GM23338 (cell line): Measurements from ENCODE around the gene GRIK4. TPM values are rescaled to one million over a fixed set of nuclear protein-coding genes. Genes with fewer than 3 reads are reported as not detected.

ENCODE experiments used
- ATAC-seq: fragments of 200-7000 bp; cut with Tn5 transposase; 3 replicates; pipeline ENCODE4 v1.9.1; 2020
- DNase-seq: peaks from one replicate; pipeline ENCODE4 v3.0.0-alpha.2; 2015; ENCODE audit warnings: low spot score
- H2AFZ ChIP-seq: fragments of 200-600 bp; sonication (generic); 2 replicates; pipeline ENCODE4 v1.8.0; 2016; ENCODE audit warnings: antibody characterized with exemption, mild to moderate bottlenecking, moderate library complexity
- H3F3A ChIP-seq: fragments of 200-600 bp; sonication (generic); replicated peaks from 2 replicates; pipeline ENCODE4 v1.8.0; 2017; ENCODE audit warnings: antibody characterized with exemption, mixed run types, low read depth
- H3K27ac ChIP-seq: fragments of 200-600 bp; sonication (generic); 2 replicates; pipeline ENCODE4 v1.6.1; 2016; ENCODE audit warnings: low read depth
- H3K27me3 ChIP-seq: fragments of 200-600 bp; sonication (generic); 2 replicates; pipeline ENCODE4 v1.8.0; 2016; ENCODE audit warnings: mild to moderate bottlenecking, mixed run types, moderate library complexity; ENCODE audit not compliant: insufficient read depth
- H3K36me3 ChIP-seq: fragments of 200-600 bp; sonication (generic); 2 replicates; pipeline ENCODE4 v1.8.0; 2016; ENCODE audit warnings: mild to moderate bottlenecking; ENCODE audit not compliant: insufficient read depth
- H3K4me1 ChIP-seq: fragments of 200-600 bp; sonication (generic); 2 replicates; pipeline ENCODE4 v1.8.0; 2016; ENCODE audit warnings: mild to moderate bottlenecking, moderate library complexity; ENCODE audit not compliant: insufficient read depth
- H3K4me2 ChIP-seq: fragments of 200-600 bp; sonication (generic); 2 replicates; pipeline ENCODE4 v1.7.1; 2017; ENCODE audit warnings: mixed run types
- H3K4me3 ChIP-seq: fragments of 200-600 bp; sonication (generic); 2 replicates; pipeline ENCODE4 v1.6.1; 2016; ENCODE audit warnings: mixed run types
- H3K79me2 ChIP-seq: fragments of 200-600 bp; sonication (generic); replicated peaks from 2 replicates; pipeline ENCODE4 v1.8.0; 2017; ENCODE audit warnings: mild to moderate bottlenecking; ENCODE audit not compliant: insufficient read depth
- H3K9me2 ChIP-seq: fragments of 200-600 bp; sonication (generic); 2 replicates; pipeline ENCODE4 v1.8.0; 2017; ENCODE audit not compliant: insufficient read depth
- H4K20me1 ChIP-seq: fragments of 200-600 bp; sonication (generic); replicated peaks from 2 replicates; pipeline ENCODE4 v1.8.0; 2017; ENCODE audit warnings: mild to moderate bottlenecking; ENCODE audit not compliant: insufficient read depth
- H3K27ac Mint-ChIP-seq: 2 replicates; pipeline ENCODE4 v1.8.0; 2020; ENCODE audit warnings: inconsistent platforms, mild to moderate bottlenecking, moderate library complexity, mixed read lengths
- H3K27me3 Mint-ChIP-seq: 3 replicates; pipeline ENCODE4 v1.8.0; 2022; ENCODE audit warnings: low read depth, mild to moderate bottlenecking, moderate library complexity, mixed read lengths, inconsistent platforms; ENCODE audit not compliant: insufficient read depth, poor library complexity
- H3K36me3 Mint-ChIP-seq: 3 replicates; pipeline ENCODE4 v1.8.0; 2021; ENCODE audit warnings: low read depth, mild to moderate bottlenecking, inconsistent platforms, moderate library complexity, mixed read lengths
- H3K4me1 Mint-ChIP-seq: 3 replicates; pipeline ENCODE4 v1.8.0; 2020; ENCODE audit warnings: mild to moderate bottlenecking, inconsistent platforms, mixed read lengths
- H3K4me3 Mint-ChIP-seq: 3 replicates; pipeline ENCODE4 v1.8.0; 2021; ENCODE audit warnings: moderate library complexity, mild to moderate bottlenecking, inconsistent platforms, mixed read lengths
- H3K9me3 Mint-ChIP-seq: 3 replicates; pipeline ENCODE4 v1.8.0; 2020; ENCODE audit warnings: moderate library complexity, mild to moderate bottlenecking, inconsistent platforms, mixed read lengths
- CREB1 ChIP-seq: fragments of 250-450 bp; sonication (Bioruptor Pico); IDR thresholded peaks from 2 replicates; pipeline ENCODE4 v1.5.0; 2020; ENCODE audit warnings: low read depth, mild to moderate bottlenecking, moderate library complexity
- EZH2 ChIP-seq: fragments of 200-600 bp; sonication (generic); IDR thresholded peaks from one replicate; pipeline ENCODE4 v1.8.0; 2017; ENCODE audit warnings: antibody characterized with exemption, mild to moderate bottlenecking, low read depth; ENCODE audit not compliant: unreplicated experiment
- EZH2phosphoT487 ChIP-seq: fragments of 200-600 bp; sonication (generic); IDR thresholded peaks from one replicate; pipeline ENCODE4 v1.8.1; 2018; ENCODE audit warnings: antibody characterized with exemption; ENCODE audit not compliant: unreplicated experiment
- JUNB ChIP-seq: IDR thresholded peaks from one replicate; pipeline ENCODE4 v1.6.1; 2016; ENCODE audit warnings: antibody characterized with exemption; ENCODE audit not compliant: unreplicated experiment
- NANOG ChIP-seq: IDR thresholded peaks from 2 replicates; pipeline ENCODE4 v1.6.1; 2016; ENCODE audit warnings: antibody characterized with exemption, borderline replicate concordance
- POLR2AphosphoS5 ChIP-seq: IDR thresholded peaks from 2 replicates; pipeline ENCODE4 v1.6.1; 2016; ENCODE audit warnings: antibody characterized with exemption, low read depth
- STAT1 ChIP-seq: IDR thresholded peaks from one replicate; pipeline ENCODE4 v1.6.1; 2016; ENCODE audit warnings: antibody characterized with exemption; ENCODE audit not compliant: unreplicated experiment
- ZNF114 ChIP-seq: fragments of 250-450 bp; sonication (Bioruptor Pico); IDR thresholded peaks from 2 replicates; pipeline ENCODE4 v1.5.0; 2020; ENCODE audit warnings: mild to moderate bottlenecking, moderate library complexity
- ZNF331 ChIP-seq: fragments of 250-450 bp; sonication (Bioruptor Pico); IDR thresholded peaks from 2 replicates; pipeline ENCODE4 v1.5.0; 2020; ENCODE audit warnings: low read depth, mild to moderate bottlenecking, moderate library complexity
- polyA plus RNA-seq: library from polyadenylated mRNA; unstranded; fragments of >200 nt; fragmentation: Nextera tagmentation; extraction: Ambion mirVana; gene quantifications from 2 replicates; pipeline ENCODE4 v1.2.1, GENCODE V29; 2016
- total RNA-seq: library from RNA; depleted of rRNA; stranded (reverse); fragments of >200 nt; shearing (Covaris generic); gene quantifications from 2 replicates; pipeline ENCODE4 v1.2.3, GENCODE V29; 2014
- TF ChIP-seq, protein P1 (sequence below), 2 experiments: fragments of 200-600 bp in 1 of 2; sonication (generic) in 1 of 2; conservative IDR thresholded peaks; 2 replicates each; pipeline versions ENCODE4 v1.5.1 to v1.6.1; 2016 to 2017; ENCODE audit warnings: antibody characterized with exemption in 2 of 2, low read depth in 2 of 2, mild to moderate bottlenecking in 2 of 2, moderate library complexity in 1 of 2
- TF ChIP-seq, protein P2 (sequence below): fragments of 250-450 bp; sonication (Bioruptor Pico); IDR thresholded peaks from 2 replicates; pipeline ENCODE4 v1.5.0; 2020; ENCODE audit warnings: mild to moderate bottlenecking, moderate library complexity
- TF ChIP-seq, protein P3 (sequence below): IDR thresholded peaks from 2 replicates; pipeline ENCODE4 v1.6.1; 2016; ENCODE audit warnings: antibody characterized with exemption
- TF ChIP-seq, protein P4 (sequence below): IDR thresholded peaks from one replicate; pipeline ENCODE4 v1.6.1; 2018; ENCODE audit warnings: antibody characterized with exemption; ENCODE audit not compliant: unreplicated experiment

Gene GRIK4
- total and polyA plus RNA-seq, 2 experiments from 2014 or later, result 0.63 to 2.2 TPM

DNA sequence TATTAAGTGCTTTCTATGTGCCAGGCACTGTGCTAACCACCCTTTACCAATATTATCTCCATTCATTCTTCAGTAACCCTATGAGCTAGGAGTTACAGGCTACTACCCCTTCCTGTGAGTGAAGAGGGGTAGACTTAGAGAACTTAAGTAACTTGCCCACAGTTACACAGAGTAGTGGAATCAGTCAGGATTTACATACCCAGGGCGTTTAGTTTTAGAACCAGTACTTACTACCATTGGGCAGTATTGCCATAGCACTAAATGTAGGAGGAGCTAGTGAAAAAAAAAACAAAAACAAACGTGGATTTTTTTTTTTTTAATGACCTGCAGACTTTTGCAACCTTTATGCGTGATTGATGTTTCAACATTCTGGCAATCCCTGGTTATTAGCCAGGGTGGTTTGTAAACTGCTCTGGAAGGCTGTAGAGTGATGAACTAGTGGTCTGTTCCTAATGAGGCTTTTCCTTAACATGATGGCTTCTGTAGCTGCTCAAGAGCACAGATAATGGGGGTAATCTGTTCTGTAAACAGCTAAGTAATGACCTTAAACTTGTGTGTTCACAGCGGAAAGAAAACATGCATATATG is 523.7 kb downstream of the GRIK4 start:
- no peaks in the 10 kb centered on the region for H3F3A ChIP-seq
- no peak overlapping the region for H2AFZ ChIP-seq
- H3K27ac Mint-ChIP-seq, result no peak overlapping the region; the same call in 1 of the 2 replicates
- H3K4me3 Mint-ChIP-seq, result no peak overlapping the region
- H3K4me1 ChIP-seq, result peaks cover 26% of the 10 kb centered on the region
- no peaks in the 10 kb centered on the region for H3K9me3 Mint-ChIP-seq
- DNase-seq, result no peak
- H3K79me2 ChIP-seq, result peaks cover 62% of the 10 kb centered on the region
- ATAC-seq, result peak; percentile 25
- peaks cover 2% of the 10 kb centered on the region for H3K27me3 Mint-ChIP-seq
- H3K36me3 ChIP-seq, result no peaks in the 10 kb centered on the region
- peaks cover 41% of the 10 kb centered on the region for H3K4me1 Mint-ChIP-seq
- no peak overlapping the region for H3K27ac ChIP-seq
- TF ChIP-seq, protein P1, sequence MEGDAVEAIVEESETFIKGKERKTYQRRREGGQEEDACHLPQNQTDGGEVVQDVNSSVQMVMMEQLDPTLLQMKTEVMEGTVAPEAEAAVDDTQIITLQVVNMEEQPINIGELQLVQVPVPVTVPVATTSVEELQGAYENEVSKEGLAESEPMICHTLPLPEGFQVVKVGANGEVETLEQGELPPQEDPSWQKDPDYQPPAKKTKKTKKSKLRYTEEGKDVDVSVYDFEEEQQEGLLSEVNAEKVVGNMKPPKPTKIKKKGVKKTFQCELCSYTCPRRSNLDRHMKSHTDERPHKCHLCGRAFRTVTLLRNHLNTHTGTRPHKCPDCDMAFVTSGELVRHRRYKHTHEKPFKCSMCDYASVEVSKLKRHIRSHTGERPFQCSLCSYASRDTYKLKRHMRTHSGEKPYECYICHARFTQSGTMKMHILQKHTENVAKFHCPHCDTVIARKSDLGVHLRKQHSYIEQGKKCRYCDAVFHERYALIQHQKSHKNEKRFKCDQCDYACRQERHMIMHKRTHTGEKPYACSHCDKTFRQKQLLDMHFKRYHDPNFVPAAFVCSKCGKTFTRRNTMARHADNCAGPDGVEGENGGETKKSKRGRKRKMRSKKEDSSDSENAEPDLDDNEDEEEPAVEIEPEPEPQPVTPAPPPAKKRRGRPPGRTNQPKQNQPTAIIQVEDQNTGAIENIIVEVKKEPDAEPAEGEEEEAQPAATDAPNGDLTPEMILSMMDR (conservative IDR thresholded peaks at IDR 0.05; ENCODE audit: low read depth in 2 of 2), result no peak
- TF ChIP-seq POLR2AphosphoS5, result no peak
- no peak for TF ChIP-seq STAT1
- TF ChIP-seq EZH2phosphoT487, result no peak
- TF ChIP-seq JUNB, result no peak
- TF ChIP-seq, protein P2, sequence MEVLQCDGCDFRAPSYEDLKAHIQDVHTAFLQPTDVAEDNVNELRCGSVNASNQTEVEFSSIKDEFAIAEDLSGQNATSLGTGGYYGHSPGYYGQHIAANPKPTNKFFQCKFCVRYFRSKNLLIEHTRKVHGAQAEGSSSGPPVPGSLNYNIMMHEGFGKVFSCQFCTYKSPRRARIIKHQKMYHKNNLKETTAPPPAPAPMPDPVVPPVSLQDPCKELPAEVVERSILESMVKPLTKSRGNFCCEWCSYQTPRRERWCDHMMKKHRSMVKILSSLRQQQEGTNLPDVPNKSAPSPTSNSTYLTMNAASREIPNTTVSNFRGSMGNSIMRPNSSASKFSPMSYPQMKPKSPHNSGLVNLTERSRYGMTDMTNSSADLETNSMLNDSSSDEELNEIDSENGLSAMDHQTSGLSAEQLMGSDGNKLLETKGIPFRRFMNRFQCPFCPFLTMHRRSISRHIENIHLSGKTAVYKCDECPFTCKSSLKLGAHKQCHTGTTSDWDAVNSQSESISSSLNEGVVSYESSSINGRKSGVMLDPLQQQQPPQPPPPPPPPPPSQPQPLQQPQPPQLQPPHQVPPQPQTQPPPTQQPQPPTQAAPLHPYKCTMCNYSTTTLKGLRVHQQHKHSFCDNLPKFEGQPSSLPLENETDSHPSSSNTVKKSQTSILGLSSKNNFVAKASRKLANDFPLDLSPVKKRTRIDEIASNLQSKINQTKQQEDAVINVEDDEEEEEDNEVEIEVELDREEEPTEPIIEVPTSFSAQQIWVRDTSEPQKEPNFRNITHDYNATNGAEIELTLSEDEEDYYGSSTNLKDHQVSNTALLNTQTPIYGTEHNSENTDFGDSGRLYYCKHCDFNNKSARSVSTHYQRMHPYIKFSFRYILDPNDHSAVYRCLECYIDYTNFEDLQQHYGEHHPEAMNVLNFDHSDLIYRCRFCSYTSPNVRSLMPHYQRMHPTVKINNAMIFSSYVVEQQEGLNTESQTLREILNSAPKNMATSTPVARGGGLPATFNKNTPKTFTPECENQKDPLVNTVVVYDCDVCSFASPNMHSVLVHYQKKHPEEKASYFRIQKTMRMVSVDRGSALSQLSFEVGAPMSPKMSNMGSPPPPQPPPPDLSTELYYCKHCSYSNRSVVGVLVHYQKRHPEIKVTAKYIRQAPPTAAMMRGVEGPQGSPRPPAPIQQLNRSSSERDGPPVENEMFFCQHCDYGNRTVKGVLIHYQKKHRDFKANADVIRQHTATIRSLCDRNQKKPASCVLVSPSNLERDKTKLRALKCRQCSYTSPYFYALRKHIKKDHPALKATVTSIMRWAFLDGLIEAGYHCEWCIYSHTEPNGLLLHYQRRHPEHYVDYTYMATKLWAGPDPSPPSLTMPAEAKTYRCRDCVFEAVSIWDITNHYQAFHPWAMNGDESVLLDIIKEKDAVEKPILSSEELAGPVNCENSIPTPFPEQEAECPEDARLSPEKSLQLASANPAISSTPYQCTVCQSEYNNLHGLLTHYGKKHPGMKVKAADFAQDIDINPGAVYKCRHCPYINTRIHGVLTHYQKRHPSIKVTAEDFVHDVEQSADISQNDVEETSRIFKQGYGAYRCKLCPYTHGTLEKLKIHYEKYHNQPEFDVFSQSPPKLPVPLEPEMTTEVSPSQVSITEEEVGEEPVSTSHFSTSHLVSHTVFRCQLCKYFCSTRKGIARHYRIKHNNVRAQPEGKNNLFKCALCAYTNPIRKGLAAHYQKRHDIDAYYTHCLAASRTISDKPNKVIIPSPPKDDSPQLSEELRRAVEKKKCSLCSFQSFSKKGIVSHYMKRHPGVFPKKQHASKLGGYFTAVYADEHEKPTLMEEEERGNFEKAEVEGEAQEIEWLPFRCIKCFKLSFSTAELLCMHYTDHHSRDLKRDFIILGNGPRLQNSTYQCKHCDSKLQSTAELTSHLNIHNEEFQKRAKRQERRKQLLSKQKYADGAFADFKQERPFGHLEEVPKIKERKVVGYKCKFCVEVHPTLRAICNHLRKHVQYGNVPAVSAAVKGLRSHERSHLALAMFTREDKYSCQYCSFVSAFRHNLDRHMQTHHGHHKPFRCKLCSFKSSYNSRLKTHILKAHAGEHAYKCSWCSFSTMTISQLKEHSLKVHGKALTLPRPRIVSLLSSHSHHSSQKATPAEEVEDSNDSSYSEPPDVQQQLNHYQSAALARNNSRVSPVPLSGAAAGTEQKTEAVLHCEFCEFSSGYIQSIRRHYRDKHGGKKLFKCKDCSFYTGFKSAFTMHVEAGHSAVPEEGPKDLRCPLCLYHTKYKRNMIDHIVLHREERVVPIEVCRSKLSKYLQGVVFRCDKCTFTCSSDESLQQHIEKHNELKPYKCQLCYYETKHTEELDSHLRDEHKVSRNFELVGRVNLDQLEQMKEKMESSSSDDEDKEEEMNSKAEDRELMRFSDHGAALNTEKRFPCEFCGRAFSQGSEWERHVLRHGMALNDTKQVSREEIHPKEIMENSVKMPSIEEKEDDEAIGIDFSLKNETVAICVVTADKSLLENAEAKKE, result no peak
- TF ChIP-seq CREB1 (CRISPR knock-in tag), result no peak
- TF ChIP-seq NANOG, result no peak
- no peak for TF ChIP-seq ZNF331 (CRISPR knock-in tag)
- TF ChIP-seq, protein P3, sequence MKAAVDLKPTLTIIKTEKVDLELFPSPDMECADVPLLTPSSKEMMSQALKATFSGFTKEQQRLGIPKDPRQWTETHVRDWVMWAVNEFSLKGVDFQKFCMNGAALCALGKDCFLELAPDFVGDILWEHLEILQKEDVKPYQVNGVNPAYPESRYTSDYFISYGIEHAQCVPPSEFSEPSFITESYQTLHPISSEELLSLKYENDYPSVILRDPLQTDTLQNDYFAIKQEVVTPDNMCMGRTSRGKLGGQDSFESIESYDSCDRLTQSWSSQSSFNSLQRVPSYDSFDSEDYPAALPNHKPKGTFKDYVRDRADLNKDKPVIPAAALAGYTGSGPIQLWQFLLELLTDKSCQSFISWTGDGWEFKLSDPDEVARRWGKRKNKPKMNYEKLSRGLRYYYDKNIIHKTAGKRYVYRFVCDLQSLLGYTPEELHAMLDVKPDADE, result no peak
- no peak for TF ChIP-seq EZH2
- no peak for TF ChIP-seq ZNF114 (CRISPR knock-in tag)
- TF ChIP-seq, protein P4, sequence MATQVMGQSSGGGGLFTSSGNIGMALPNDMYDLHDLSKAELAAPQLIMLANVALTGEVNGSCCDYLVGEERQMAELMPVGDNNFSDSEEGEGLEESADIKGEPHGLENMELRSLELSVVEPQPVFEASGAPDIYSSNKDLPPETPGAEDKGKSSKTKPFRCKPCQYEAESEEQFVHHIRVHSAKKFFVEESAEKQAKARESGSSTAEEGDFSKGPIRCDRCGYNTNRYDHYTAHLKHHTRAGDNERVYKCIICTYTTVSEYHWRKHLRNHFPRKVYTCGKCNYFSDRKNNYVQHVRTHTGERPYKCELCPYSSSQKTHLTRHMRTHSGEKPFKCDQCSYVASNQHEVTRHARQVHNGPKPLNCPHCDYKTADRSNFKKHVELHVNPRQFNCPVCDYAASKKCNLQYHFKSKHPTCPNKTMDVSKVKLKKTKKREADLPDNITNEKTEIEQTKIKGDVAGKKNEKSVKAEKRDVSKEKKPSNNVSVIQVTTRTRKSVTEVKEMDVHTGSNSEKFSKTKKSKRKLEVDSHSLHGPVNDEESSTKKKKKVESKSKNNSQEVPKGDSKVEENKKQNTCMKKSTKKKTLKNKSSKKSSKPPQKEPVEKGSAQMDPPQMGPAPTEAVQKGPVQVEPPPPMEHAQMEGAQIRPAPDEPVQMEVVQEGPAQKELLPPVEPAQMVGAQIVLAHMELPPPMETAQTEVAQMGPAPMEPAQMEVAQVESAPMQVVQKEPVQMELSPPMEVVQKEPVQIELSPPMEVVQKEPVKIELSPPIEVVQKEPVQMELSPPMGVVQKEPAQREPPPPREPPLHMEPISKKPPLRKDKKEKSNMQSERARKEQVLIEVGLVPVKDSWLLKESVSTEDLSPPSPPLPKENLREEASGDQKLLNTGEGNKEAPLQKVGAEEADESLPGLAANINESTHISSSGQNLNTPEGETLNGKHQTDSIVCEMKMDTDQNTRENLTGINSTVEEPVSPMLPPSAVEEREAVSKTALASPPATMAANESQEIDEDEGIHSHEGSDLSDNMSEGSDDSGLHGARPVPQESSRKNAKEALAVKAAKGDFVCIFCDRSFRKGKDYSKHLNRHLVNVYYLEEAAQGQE, result no peak
- H4K20me1 ChIP-seq, result no peaks in the 10 kb centered on the region
- no peak overlapping the region for H3K4me3 ChIP-seq
- H3K27me3 ChIP-seq, result no peaks in the 10 kb centered on the region
- no peaks in the 10 kb centered on the region for H3K36me3 Mint-ChIP-seq
- no peaks in the 10 kb centered on the region for H3K9me2 ChIP-seq
- no peak overlapping the region; the same call in 1 of the 2 replicates for H3K4me2 ChIP-seq
